Activated T-helper 1 cell treated with anti-CD3 and anti-CD28 coated beads, Interleukin-2, amount 50 U/mL, for 16 hours (primary cell): ENCODE results near the gene OGFOD3.
"Not testable (repeated sequence)": the region's sequence is repeated elsewhere in the genome, so short reads cannot be mapped to it uniquely, and the experiment has no call there.

ENCODE experiments used
- DNase-seq, 2 donors: peaks; one replicate each; pipeline ENCODE4 v3.0.0-alpha.2; 2020; ENCODE audit warnings: low read depth in 1 of 2, low spot score in 1 of 2

OGFOD3 gene

GRCh38 chr17:82389379-82389778, 29.0 kb downstream of the OGFOD3 start:
- no peak for DNase-seq

- DNase-seq, result no peak
These were observed 29.5 kb downstream of the OGFOD3 start for GRCh38 chr17:82388922-82389283.

DNA sequence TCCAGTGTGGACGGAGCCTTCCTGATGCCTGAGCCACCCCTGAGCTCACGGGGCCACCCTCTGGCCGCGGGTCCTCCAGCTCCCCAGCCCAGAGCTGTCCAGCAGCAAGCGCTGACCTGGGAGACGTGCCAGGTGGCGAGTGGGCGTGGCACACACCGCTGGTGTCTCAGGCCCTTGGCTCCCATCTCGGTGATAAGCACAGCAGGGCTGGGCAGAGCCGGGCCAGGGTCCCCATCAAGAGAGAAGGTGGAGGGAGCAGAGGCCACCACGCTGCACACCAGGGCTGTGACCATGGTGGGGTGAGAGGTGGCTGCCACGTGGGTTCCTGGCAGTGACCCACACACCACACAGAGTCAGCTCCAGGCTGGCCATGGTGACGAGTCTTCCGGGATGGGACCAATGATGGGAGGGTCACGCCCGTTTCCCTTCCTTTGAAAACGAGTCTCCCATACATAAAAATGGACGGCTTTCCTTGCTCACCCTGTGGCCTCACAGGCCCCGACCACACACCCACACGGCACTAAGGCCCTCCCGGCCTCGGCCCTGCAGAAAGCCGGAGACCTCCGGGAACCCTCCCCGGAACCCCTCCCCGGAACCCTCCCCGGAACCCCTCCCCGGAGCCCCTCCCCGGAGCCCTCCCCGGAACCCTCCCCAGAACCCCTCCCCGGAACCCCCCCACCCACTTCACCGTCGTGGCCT, 30.0 kb downstream of the OGFOD3 start:
- DNase-seq, result no peak

GRCh38 chr17:82387705-82388106, 30.7 kb downstream of the OGFOD3 start:
- no peak for DNase-seq

DNA sequence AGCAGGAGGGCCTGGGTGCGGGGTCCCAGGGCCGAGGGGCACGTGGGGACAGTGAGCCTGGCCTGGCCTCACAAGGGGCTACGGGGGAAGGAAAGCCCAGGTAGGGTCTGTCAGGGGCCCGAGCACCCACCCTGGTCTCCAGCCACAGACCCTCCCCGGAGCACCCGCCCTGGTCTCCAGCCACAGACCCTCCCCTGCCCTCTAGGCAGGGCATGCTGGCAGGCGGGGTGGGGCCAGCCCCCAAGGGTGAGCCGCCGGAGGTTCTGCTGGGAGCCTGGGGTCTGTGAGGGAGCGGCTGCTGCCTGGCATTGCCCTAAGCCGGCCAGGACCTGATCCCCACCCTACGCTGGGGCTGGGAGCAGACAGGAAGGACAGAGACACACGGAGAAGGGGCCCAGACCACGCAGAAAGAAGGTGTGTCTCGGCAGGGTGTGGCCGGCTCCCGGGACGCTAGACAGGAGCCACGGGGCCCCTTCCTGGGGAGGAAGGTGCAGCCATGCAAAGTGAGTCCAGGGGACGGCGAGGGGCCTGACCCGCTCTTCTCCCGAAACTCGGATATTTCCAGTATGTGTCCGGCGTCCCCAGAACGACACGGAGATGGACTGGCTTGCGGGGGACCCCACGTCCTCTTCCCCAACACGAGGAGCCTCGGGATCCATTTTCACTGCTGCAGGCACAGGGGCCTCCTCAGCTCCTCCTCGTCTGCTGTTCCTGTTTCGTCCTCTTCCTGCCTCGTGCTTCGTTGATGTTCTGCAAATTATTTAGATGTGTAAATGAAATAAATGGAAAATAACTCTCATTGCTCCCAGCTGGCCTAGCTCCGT, 31.3 kb downstream of the OGFOD3 start:
- DNase-seq, result no peak

DNA sequence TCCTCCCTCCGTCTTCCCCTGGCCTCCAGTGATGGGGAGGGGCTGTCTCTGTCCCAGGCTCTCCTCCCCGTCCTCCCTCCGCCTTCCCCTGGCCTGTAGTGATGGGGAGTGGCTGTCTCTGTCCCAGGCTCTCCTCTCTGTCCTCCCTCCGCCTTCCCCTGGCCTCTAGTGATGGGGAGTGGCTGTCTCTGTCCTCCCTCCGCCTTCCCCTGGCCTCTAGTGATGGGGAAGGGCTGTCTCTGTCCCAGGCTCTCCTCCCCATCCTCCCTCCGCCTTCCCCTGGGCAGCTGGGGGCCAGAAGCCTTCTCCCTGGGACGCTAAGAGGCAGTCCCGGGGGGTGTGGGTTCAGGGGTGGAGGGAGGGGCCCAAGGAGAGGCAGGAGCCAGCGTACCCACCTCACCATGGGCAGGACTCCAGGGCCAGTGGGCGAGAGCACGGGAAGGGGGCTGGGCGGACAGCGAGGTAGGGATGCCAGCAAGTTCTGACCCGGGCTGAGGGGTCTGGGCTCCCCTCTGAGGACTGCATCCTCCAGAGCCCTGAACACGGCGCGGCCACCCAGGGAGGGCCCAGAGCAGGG, 32.0 kb downstream of the OGFOD3 start:
- DNase-seq, result no peak

- DNase-seq, result no peak
These were observed 32.7 kb downstream of the OGFOD3 start for GRCh38 chr17:82385559-82386254.

DNA sequence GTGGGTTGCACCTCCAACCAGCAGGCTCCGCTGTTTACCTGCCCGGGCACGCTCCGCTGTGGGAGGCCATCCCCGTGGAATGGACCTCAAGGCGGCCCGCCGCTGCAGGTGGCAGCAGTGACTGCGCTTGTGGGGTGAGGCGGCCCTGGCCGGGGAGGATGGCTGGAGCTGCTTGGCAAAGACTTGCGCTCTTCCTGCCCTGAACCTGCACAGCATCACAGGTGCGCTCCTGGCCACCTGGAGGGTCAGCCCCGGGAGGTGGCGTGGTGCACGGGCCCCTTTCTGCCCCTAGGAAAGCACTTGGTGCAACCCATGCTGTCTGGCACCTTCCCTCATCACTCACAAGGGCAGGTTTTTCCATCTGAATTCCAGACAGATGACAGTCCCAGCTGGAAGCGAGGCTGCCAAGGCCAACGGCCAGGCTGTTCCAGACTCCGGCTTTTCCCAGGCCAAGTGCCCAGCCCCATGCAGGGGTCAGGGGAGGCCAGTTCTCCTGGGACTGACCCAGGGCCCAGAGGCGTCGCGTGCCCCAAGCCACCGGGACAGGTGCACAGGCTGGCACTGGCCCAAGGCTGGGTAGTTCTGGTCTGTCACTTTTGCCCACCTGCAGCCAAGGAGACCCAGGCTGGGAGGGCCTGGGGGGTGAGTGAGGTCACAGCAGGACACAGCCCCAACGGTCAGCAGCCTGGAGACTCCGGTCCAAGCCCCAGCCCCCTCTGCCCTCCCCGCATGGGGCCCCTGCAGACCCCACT, 33.5 kb downstream of the OGFOD3 start:
- DNase-seq, result no peak

- no peak for DNase-seq
These were observed 34.2 kb downstream of the OGFOD3 start for GRCh38 chr17:82384051-82384729.

DNA sequence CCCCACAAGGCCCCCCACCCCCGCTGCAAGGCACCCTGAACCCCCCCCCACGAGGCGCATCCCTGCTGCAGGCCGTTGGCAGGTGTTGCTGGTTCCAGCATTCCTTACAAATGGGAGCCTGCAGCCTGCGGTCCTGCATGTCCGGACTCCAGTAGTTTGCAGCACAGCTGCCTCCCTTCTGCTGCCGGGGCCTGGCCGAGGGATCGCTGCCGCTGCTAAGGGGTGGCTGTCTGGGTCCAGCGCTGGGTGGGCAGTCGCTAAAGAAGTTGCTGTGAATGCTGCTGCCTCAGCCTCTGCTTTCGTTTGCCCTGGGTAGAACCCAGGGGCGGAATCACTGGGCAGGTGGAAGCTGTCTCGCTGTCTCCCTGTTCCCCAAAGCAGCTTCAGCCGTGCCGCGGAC, 35.0 kb downstream of the OGFOD3 start:
- DNase-seq, result no peak

DNA sequence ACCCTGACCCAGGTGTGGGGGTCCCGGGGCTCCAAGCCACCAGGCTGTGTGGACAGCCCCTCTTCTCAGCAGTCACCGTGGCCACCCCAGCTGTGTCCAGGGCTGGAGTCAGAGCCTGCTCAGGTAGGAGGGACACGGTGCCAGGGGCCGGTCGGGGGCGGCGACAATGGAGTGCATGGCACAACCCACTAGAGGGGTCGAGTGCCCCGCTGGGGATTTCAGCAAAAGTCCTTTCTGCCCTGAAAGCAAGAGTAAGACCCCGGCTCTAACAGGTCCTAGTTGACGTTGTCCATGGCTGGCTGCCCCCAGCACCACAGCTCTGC, 35.5 kb downstream of the OGFOD3 start:
- no peak for DNase-seq

GRCh38 chr17:82382220-82382932, 36.0 kb downstream of the OGFOD3 start:
- not testable (repeated sequence) for DNase-seq

DNA sequence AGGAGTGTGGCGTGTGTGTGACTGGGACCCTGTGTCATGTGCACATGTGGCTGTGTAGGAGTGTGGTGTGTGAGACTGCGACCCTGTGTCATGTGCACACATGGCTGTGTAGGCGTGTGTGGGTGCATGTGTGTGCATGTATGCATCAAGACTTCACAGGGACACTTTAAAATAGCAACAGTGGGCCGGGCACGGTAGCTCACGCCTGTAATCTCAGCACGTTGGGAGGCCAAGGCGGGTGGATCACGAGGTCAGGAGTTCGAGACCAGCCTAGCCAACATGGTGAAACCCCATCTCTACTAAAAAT, 36.7 kb downstream of the OGFOD3 start:
- DNase-seq, result not testable (repeated sequence)

DNA sequence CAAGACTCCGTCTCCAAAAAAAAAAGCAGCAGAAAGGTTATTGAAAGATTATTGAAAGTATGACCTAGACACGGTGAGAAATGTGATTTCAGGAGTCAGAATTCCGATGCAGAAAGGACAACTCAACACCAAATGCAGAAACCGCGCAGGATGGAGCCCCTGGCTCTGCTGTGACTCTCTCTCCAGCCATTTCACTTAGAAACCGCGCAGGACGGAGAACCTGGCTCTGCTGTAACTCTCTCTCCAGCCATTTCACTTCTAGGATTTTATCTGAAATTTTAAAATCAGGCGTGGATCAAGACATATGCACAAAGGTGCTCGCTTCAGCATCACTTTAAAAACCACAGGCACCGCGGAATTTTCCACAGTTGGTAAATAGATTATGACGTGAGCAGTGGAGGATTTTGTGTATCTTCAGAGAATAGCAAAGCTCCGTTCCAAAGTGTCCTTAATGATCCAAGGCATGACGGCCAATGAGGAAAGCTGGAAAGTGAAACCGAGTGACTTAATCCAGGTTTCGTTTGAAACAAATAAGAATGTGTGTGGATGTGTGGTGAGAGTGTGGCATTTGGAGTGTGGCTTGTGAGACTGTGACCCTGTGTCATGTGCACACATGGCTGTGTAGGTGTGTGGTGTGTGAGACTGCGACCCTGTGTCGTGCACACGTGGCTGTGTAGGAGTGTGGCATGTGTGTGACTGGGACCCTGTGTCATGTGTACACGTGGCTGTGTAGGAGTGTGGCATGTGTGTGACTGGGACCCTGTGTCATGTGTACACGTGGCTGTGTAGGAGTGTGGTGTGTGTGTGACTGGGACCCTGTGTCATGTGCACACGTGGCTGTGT, 37.3 kb downstream of the OGFOD3 start:
- DNase-seq, result no peak

DNA sequence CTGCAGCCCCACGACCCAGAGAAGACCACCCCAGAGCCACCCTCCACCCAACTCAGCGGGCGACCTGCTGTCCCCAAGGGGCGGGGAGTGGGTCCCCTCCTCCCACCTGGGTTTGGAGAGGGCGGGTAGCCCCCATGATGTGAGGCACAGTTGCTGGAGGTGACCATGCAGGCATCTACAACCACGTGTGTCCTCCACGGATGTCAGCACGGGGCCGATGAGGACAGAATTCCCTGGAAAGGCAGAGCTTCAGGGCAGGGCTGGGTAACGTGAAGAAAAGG, 39.7 kb downstream of the OGFOD3 start:
- no peak for DNase-seq

GRCh38 chr17:82377924-82378740, 40.3 kb downstream of the OGFOD3 start:
- DNase-seq, result no peak

GRCh38 chr17:82377294-82377693, 41.1 kb downstream of the OGFOD3 start:
- DNase-seq, result not testable (repeated sequence)

GRCh38 chr17:82376042-82376730, 42.2 kb downstream of the OGFOD3 start:
- no peak for DNase-seq
